B cell (primary cell): ENCODE data around the gene FA2H. TPM values are rescaled to one million over a fixed set of nuclear protein-coding genes. Genes with fewer than 3 reads are reported as not detected.

Source experiments
- ATAC-seq: fragments of 200-7000 bp; cut with Tn5 transposase; one replicate; pipeline ENCODE4 v1.10.0; 2021; ENCODE audit warnings: low read depth, mild to moderate bottlenecking, moderate number of reproducible peaks, moderate library complexity
- CTCF ChIA-PET: fragments of 350-600 bp; sonication (Branson Sonifier 250); formaldehyde crosslinking; loops from one replicate; lab custom pipeline; 2021; ENCODE audit warnings: antibody characterized with exemption, inconsistent platforms; lab: Charles Lee
- POLR2A ChIA-PET: fragments of 350-600 bp; sonication (Branson Sonifier 250); formaldehyde crosslinking; loops from one replicate; lab custom pipeline; 2021; ENCODE audit warnings: antibody characterized with exemption; lab: Charles Lee
- DNase-seq: peaks from one replicate; pipeline ENCODE4 v3.0.0; 2013
- H2AFZ ChIP-seq: 2 replicates; pipeline ENCODE4 v1.6.1; 2012; ENCODE audit warnings: mild to moderate bottlenecking, low read depth, low read length; ENCODE audit not compliant: insufficient read depth, poor library complexity, severe bottlenecking
- H3K27ac ChIP-seq, 2 donors: 1 replicate in 1 of 2; 2 replicates in 1 of 2; pipeline ENCODE4 v1.5.1; 2012 to 2013; ENCODE audit warnings: low read length in 2 of 2, mild to moderate bottlenecking in 2 of 2, moderate library complexity in 1 of 2
- H3K27me3 ChIP-seq, 4 experiments: fragments of 200-600 bp in 1 of 4; sonication (generic) in 1 of 4; replicated peaks in 1 of 4; 1 replicate in 2 of 4; 2 replicates in 2 of 4; pipeline versions ENCODE4 v1.6.1 to v1.7.0; 2013 to 2016; ENCODE audit warnings: low read length in 3 of 4, mild to moderate bottlenecking in 2 of 4, mixed read lengths in 1 of 4, moderate library complexity in 1 of 4; ENCODE audit not compliant: insufficient read depth in 4 of 4, control insufficient read depth in 3 of 4; ENCODE audit errors: control extremely low read depth in 1 of 4
- H3K36me3 ChIP-seq, 2 experiments: replicated peaks in 1 of 2; 1 replicate in 1 of 2; 2 replicates in 1 of 2; pipeline versions ENCODE4 v1.6.1 to v1.7.1; 2013; ENCODE audit warnings: low read length in 1 of 2; ENCODE audit not compliant: insufficient read depth in 2 of 2, control insufficient read depth in 1 of 2; ENCODE audit errors: control extremely low read depth in 1 of 2, extremely low read depth in 1 of 2
- H3K4me1 ChIP-seq, 2 donors: fragments of 200-600 bp in 1 of 2; sonication (generic) in 1 of 2; 1 replicate in 1 of 2; 2 replicates in 1 of 2; pipeline versions ENCODE4 v1.5.1 to v1.6.1; 2013 to 2017; ENCODE audit warnings: low read length in 2 of 2; ENCODE audit not compliant: control insufficient read depth in 2 of 2, insufficient read depth in 2 of 2
- H3K4me2 ChIP-seq: replicated peaks from 2 replicates; pipeline ENCODE3; 2012; ENCODE audit warnings: mild to moderate bottlenecking, low read depth, low read length; ENCODE audit not compliant: poor library complexity, severe bottlenecking
- H3K4me3 ChIP-seq, 5 experiments: fragments of 200-600 bp in 1 of 5; sonication (generic) in 1 of 5; 1 replicate in 3 of 5; 2 replicates in 2 of 5; pipeline versions ENCODE4 v1.5.1 to v1.7.0; 2011 to 2016; ENCODE audit warnings: low read length in 4 of 5, mild to moderate bottlenecking in 4 of 5, low read depth in 2 of 5, control low read depth in 1 of 5, moderate library complexity in 1 of 5; ENCODE audit not compliant: insufficient read depth in 1 of 5; ENCODE audit errors: control extremely low read depth in 1 of 5, extremely low read depth in 1 of 5
- H3K79me2 ChIP-seq: fragments of 200-600 bp; sonication (generic); one replicate; pipeline ENCODE4 v1.6.0; 2016; ENCODE audit warnings: low read length; ENCODE audit not compliant: control insufficient read depth, insufficient read depth
- H3K9ac ChIP-seq: fragments of 200-600 bp; sonication (generic); 2 replicates; pipeline ENCODE4 v1.6.1; 2017; ENCODE audit warnings: mild to moderate bottlenecking, low read length, moderate library complexity
- H3K9me3 ChIP-seq, 3 donors: one replicate each; pipeline versions ENCODE4 v1.6.1 to v1.7.1; 2013; ENCODE audit warnings: low read length in 2 of 3; ENCODE audit not compliant: control insufficient read depth in 2 of 3, insufficient read depth in 1 of 3; ENCODE audit errors: control extremely low read depth in 1 of 3
- H4K20me1 ChIP-seq: 2 replicates; pipeline ENCODE4 v1.6.0; 2012; ENCODE audit warnings: mild to moderate bottlenecking, low read length; ENCODE audit not compliant: insufficient read depth, control insufficient read depth, poor library complexity, severe bottlenecking
- H3K27ac Mint-ChIP-seq: one replicate; pipeline ENCODE4 v1.8.0; 2021; ENCODE audit warnings: mixed read lengths
- H3K27me3 Mint-ChIP-seq: one replicate; pipeline ENCODE4 v1.8.0; 2021; ENCODE audit warnings: mixed read lengths
- H3K4me1 Mint-ChIP-seq: one replicate; pipeline ENCODE4 v1.8.0; 2021; ENCODE audit warnings: mixed read lengths
- H3K4me3 Mint-ChIP-seq: one replicate; pipeline ENCODE4 v1.8.0; 2021; ENCODE audit warnings: mixed read lengths
- H3K9me3 Mint-ChIP-seq: one replicate; pipeline ENCODE4 v1.8.0; 2022; ENCODE audit warnings: mixed read lengths; ENCODE audit not compliant: insufficient read depth
- EZH2 ChIP-seq: IDR thresholded peaks from 2 replicates; pipeline ENCODE4 v1.6.1; 2012; ENCODE audit warnings: borderline replicate concordance, low read depth, mild to moderate bottlenecking, moderate library complexity, low read length; ENCODE audit not compliant: insufficient read depth, poor library complexity, severe bottlenecking
- WGBS: methylation state at CpG from one replicate; pipeline ENCODE4 v1.1.5; 2013; ENCODE audit warnings: missing lambda C conversion rate; ENCODE audit not compliant: insufficient coverage; 5-methylcytosine and 5-hydroxymethylcytosine counted together
- intact Hi-C: fragments of 100-400 bp; cut with micrococcal nuclease; formaldehyde crosslinking; loops from one replicate; pipeline ENCODE4 v1.10.0; 2022
- polyA plus RNA-seq: library from polyadenylated mRNA; depleted of rRNA; stranded (reverse); fragments of >200 nt; gene quantifications from 2 replicates; pipeline ENCODE4 v1.2.3, GENCODE V29; 2012
- total RNA-seq, 2 donors: library from RNA; stranded (reverse); fragments of 120-200 nt in 1 of 2; gene quantifications; 1 replicate in 1 of 2; 2 replicates in 1 of 2; pipeline versions ENCODE4 v1.2.3 to v1.2.4, GENCODE V29; 2013 to 2022
- TF ChIP-seq, protein P1 (sequence below): fragments of 200-600 bp; IDR thresholded peaks from one replicate; pipeline ENCODE4 v1.8.0; 2022; ENCODE audit warnings: antibody characterized with exemption, mild to moderate bottlenecking

The FA2H gene
- total and polyA plus RNA-seq, 2 donors (not counting 1 experiment from before 2014, with no cell fraction given): 1.0 to 3.6 TPM

DNA sequence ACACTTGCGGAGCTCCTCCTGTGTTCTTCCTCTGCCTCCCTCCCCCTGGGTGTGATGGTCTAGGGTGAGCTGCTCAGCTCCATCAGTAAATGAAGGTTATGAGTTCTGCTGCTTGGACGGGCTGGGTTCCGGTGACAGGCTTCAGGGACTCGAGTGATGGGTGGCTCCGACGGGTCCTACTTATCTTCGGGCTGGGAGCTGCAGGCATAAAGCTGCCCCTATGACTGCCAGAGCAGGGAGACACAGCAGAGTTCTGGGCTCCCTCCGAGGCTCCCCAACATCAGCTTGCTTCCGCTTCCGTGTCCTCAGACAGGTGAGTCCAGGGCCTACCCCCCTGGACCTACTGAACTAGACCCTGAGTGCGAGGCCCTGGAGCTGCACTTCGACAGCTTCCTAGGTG, 62.7 kb downstream of the FA2H start:
- TF ChIP-seq EZH2: no peak
- TF ChIP-seq, protein P1, sequence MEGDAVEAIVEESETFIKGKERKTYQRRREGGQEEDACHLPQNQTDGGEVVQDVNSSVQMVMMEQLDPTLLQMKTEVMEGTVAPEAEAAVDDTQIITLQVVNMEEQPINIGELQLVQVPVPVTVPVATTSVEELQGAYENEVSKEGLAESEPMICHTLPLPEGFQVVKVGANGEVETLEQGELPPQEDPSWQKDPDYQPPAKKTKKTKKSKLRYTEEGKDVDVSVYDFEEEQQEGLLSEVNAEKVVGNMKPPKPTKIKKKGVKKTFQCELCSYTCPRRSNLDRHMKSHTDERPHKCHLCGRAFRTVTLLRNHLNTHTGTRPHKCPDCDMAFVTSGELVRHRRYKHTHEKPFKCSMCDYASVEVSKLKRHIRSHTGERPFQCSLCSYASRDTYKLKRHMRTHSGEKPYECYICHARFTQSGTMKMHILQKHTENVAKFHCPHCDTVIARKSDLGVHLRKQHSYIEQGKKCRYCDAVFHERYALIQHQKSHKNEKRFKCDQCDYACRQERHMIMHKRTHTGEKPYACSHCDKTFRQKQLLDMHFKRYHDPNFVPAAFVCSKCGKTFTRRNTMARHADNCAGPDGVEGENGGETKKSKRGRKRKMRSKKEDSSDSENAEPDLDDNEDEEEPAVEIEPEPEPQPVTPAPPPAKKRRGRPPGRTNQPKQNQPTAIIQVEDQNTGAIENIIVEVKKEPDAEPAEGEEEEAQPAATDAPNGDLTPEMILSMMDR: no peak
- ChIA-PET CTCF (interaction anchor here (1.1 to 6.1 kb wide), 4 partner anchors 9 to 171 kb away, joined by 3 to 108 read pairs (median 6); no protein-coding TSS in a partner anchor), POLR2A (no interaction called here)
- Histone ChIP-seq H3K4me2 (no peak overlapping the region), H3K36me3 (no peaks in the 10 kb centered on the region), H3K9me3 (peaks cover 0 to 5% (median 0%) of the 10 kb centered on the region in 3 donors), H2AFZ (no peak overlapping the region), H3K27ac (no peak overlapping the region), H4K20me1 (no peaks in the 10 kb centered on the region), H3K4me1 (no peaks in the 10 kb centered on the region), H3K79me2 (no peaks in the 10 kb centered on the region), H3K27me3 (no peaks in the 10 kb centered on the region), H3K4me3 (no peak overlapping the region), H3K9ac (no peak overlapping the region)
- Mint-ChIP-seq H3K27me3 (no peaks in the 10 kb centered on the region), H3K9me3 (no peaks in the 10 kb centered on the region), H3K27ac (no peak overlapping the region), H3K4me3 (no peak overlapping the region), H3K4me1 (peaks cover 1% of the 10 kb centered on the region)
- no peak for ATAC-seq
- 98% methylated on average over 11 of the region's 12 CpGs for WGBS
- DNase-seq: no peak
- intact Hi-C loops: no loop called here

DNA sequence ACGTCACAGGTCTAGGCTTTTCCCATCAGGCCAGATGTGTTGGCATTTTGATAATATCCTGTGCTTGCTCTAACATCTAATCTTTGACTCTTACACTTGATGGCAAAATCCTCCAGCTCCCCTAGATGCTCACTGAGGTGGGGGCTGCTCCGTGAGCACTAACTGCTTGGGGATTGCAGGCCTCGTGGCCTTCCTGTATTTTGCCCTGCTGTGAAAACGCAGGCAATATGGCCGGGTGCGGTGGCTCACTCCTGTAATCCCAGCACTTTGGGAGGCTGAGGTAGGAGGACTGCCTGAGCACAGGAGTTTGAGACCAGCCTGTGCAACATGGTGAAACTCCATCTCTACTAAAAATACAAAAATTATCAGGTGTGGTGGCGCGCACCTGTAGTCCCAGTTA, 64.2 kb downstream of the FA2H start:
- H3K4me1 ChIP-seq: no peaks in the 10 kb centered on the region
- peaks cover 0 to 5% (median 0%) of the 10 kb centered on the region in 3 donors for H3K9me3 ChIP-seq
- no peak overlapping the region for H2AFZ ChIP-seq
- Mint-ChIP-seq H3K27me3 (no peaks in the 10 kb centered on the region), H3K9me3 (no peaks in the 10 kb centered on the region), H3K4me3 (no peak overlapping the region), H3K27ac (no peak overlapping the region), H3K4me1 (peaks cover 1% of the 10 kb centered on the region)
- WGBS: 96% methylated on average over 5 of the region's 8 CpGs
- ATAC-seq (no peak), DNase-seq (no peak)
- H3K4me2 ChIP-seq: no peak overlapping the region
- no peaks in the 10 kb centered on the region for H3K79me2 ChIP-seq
- ChIA-PET CTCF (interaction anchor here (0.8 to 6.1 kb wide), 7 partner anchors 10 to 400 kb away, joined by 4 to 108 read pairs (median 5); partner anchors contain the start of gene MLKL), POLR2A (interaction anchor here (1.0 kb wide), 1 partner anchor 15 kb away, joined by 3 read pairs; no protein-coding TSS in a partner anchor)
- TF ChIP-seq EZH2: no peak
- TF ChIP-seq, protein P1: no peak
- no peak overlapping the region for H3K4me3 ChIP-seq
- intact Hi-C loops: no loop called here
- no peaks in the 10 kb centered on the region for H3K36me3 ChIP-seq
- H3K9ac ChIP-seq: no peak overlapping the region
- H3K27ac ChIP-seq: no peak overlapping the region
- no peaks in the 10 kb centered on the region for H3K27me3 ChIP-seq
- no peaks in the 10 kb centered on the region for H4K20me1 ChIP-seq
